IMR-90 (cell line): ENCODE measurements around the gene SYCP3.

Experiments used
- BHLHE40 ChIP-seq: fragments of 150-350 bp; IDR thresholded peaks from 2 replicates; pipeline ENCODE4 v1.6.1; 2016; ENCODE audit warnings: mild to moderate bottlenecking, low read depth, low read length
- CHD1 ChIP-seq: IDR thresholded peaks from 2 replicates; pipeline ENCODE4 v1.6.1; 2012; ENCODE audit warnings: low read depth, low read length, improper control_type of control experiment
- CTCF ChIP-seq: conservative IDR thresholded peaks from 2 replicates; pipeline ENCODE4 v1.5.1; 2012; ENCODE audit warnings: mild to moderate bottlenecking, low read depth, low read length, improper control_type of control experiment
- NFE2L2 ChIP-seq: fragments of 150-350 bp; IDR thresholded peaks from 2 replicates; pipeline ENCODE4 v1.6.1; 2016; ENCODE audit warnings: low read depth, mild to moderate bottlenecking, low read length
- POLR2A ChIP-seq: IDR thresholded peaks from 2 replicates; pipeline ENCODE4 v1.6.1; 2012; ENCODE audit warnings: mild to moderate bottlenecking, low read depth, low read length
- RFX5 ChIP-seq: IDR thresholded peaks from 2 replicates; pipeline ENCODE4 v1.8.0; 2012; ENCODE audit warnings: low read depth, mild to moderate bottlenecking, low read length, moderate library complexity
- SMC3 ChIP-seq: fragments of 150-350 bp; IDR thresholded peaks from 2 replicates; pipeline ENCODE4 v1.6.1; 2016; ENCODE audit warnings: low read depth, mild to moderate bottlenecking, antibody characterized with exemption, low read length, moderate library complexity

GRCh38 chr12:101700299-101700820 is 38.9 kb downstream of the SYCP3 start:
- TF ChIP-seq CTCF (no peak), BHLHE40 (no peak), SMC3 (no peak), POLR2A (no peak), NFE2L2 (no peak), RFX5 (no peak), CHD1 (no peak)
